Left ventricle myocardium inferior (tissue), 1 donor: ENCODE data around the gene CRADD. TPM values are rescaled to one million over a fixed set of nuclear protein-coding genes. Genes with fewer than 3 reads are reported as not detected.
A peak's percentile ranks its signal among the peaks of the same experiment; 100 is the strongest.

ENCODE experiments used
- DNase-seq: peaks from one replicate; pipeline ENCODE4 v3.0.0-alpha.2; 2020
- H3K27ac ChIP-seq: fragments of 200-600 bp; replicated peaks from 2 replicates; pipeline ENCODE4 v1.8.0; 2021
- H3K27me3 ChIP-seq: fragments of 200-600 bp; 2 replicates; pipeline ENCODE4 v1.8.0; 2021; ENCODE audit warnings: low read depth
- H3K36me3 ChIP-seq: fragments of 200-600 bp; 2 replicates; pipeline ENCODE4 v1.8.0; 2021
- H3K4me1 ChIP-seq: fragments of 200-600 bp; 2 replicates; pipeline ENCODE4 v1.8.0; 2021
- H3K4me3 ChIP-seq: fragments of 200-600 bp; 2 replicates; pipeline ENCODE4 v1.8.0; 2021; ENCODE audit warnings: mild to moderate bottlenecking, moderate library complexity
- H3K9me3 ChIP-seq: fragments of 200-600 bp; replicated peaks from 2 replicates; pipeline ENCODE4 v1.8.0; 2021
- intact Hi-C: fragments of 100-400 bp; cut with micrococcal nuclease; formaldehyde crosslinking; loops from one replicate; pipeline ENCODE4 v1.11.0; 2022
- total RNA-seq: library from RNA; stranded (reverse); fragmentation: NEBNext Ultra II Directional; extraction: Animal tissue kit (Norgen Biotek cat#: 25700); gene quantifications from one replicate; pipeline ENCODE4 v1.2.1, GENCODE V29; 2021
- TF ChIP-seq, protein P1 (sequence below): fragments of 200-600 bp; IDR thresholded peaks from 2 replicates; pipeline ENCODE4 v1.8.0; 2021; ENCODE audit warnings: antibody characterized with exemption, mild to moderate bottlenecking, borderline replicate concordance
- donor health status: DM: no; HTN: yes; CAD: no; lungs with severe emphysema.

CRADD gene
- total RNA-seq, 1 donor from 2014 or later = 46.4 TPM

DNA sequence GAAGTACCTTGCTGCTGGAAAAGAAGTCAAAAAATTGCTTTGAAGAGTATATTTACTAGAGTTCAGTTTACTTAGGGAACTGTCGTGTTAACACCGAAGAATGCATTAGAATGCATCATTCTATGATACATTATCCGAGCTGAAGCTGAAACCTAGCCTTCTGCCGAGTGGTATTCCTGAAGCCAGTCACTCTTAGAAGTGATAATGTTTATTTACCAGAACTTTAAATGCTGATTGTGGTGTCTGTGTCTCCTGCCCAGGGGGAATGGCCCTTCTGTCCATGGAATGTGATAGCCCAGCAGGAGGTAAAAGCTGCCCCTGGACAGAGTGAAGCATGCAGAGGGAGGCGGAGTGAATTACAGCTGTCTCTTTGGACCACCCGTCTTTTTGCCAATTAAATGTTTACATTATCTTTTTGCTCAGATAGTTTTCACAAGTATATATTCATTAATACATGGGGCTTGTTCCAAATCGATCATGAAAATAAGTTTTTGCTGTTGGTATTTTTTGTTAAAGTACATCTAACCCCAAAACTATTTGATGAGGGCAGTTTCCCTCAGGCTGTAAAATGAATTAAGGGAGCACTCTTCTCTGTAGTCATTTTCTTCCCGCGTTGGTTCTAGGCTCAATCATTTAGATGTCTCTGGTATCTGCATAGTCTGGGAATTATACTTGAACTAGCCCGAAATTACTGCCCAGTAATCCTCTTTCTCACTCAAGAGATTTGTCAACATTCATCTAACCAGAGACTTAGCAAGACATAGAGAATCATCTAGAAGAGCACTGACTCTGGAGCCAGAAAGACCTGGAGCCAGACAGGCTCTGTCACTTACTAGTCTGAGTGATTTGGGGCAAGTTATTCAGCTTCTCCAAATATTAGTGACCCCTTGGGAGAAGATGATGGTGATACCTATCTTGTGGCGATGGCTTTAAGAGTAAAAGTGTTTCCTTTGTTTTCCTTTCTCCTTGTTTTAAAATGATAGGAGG, 147.6 kb downstream of the CRADD start:
- TF ChIP-seq, protein P1, sequence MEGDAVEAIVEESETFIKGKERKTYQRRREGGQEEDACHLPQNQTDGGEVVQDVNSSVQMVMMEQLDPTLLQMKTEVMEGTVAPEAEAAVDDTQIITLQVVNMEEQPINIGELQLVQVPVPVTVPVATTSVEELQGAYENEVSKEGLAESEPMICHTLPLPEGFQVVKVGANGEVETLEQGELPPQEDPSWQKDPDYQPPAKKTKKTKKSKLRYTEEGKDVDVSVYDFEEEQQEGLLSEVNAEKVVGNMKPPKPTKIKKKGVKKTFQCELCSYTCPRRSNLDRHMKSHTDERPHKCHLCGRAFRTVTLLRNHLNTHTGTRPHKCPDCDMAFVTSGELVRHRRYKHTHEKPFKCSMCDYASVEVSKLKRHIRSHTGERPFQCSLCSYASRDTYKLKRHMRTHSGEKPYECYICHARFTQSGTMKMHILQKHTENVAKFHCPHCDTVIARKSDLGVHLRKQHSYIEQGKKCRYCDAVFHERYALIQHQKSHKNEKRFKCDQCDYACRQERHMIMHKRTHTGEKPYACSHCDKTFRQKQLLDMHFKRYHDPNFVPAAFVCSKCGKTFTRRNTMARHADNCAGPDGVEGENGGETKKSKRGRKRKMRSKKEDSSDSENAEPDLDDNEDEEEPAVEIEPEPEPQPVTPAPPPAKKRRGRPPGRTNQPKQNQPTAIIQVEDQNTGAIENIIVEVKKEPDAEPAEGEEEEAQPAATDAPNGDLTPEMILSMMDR = no peak
- intact Hi-C loops = no loop called here
- peaks cover 85% of the 10 kb centered on the region for H3K4me1 ChIP-seq
- H3K36me3 ChIP-seq = no peaks in the 10 kb centered on the region
- peak overlapping the region; percentile 77 for H3K27ac ChIP-seq
- H3K4me3 ChIP-seq = no peak overlapping the region
- no peaks in the 10 kb centered on the region for H3K27me3 ChIP-seq
- no peak for DNase-seq
- H3K9me3 ChIP-seq = no peaks in the 10 kb centered on the region

DNA sequence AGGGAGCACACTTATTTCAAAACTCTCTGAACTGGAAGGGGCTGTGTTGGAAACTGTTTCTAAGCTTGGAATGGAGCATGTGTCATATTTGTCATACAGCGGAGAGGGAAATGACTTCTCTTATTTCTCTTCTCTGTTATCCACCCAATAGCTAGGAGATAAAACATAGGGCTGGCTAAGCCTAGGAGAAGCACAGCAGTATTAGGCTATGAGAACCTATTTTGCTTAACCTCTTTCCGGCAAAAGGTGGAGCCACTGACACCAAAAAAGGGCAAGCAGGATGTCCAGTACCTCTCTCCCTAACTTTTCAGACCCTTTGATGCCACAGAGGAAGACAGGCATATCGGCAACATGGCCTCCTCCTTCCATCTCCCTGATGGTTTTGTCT, 148.3 kb downstream of the CRADD start:
- Histone ChIP-seq H3K4me1 (peaks cover 88% of the 10 kb centered on the region), H3K27me3 (no peaks in the 10 kb centered on the region), H3K4me3 (no peak overlapping the region), H3K9me3 (no peaks in the 10 kb centered on the region), H3K27ac (peak overlapping the region; percentile 77), H3K36me3 (no peaks in the 10 kb centered on the region)
- intact Hi-C loops = no loop called here
- TF ChIP-seq, protein P1 = no peak
- DNase-seq = no peak

DNA sequence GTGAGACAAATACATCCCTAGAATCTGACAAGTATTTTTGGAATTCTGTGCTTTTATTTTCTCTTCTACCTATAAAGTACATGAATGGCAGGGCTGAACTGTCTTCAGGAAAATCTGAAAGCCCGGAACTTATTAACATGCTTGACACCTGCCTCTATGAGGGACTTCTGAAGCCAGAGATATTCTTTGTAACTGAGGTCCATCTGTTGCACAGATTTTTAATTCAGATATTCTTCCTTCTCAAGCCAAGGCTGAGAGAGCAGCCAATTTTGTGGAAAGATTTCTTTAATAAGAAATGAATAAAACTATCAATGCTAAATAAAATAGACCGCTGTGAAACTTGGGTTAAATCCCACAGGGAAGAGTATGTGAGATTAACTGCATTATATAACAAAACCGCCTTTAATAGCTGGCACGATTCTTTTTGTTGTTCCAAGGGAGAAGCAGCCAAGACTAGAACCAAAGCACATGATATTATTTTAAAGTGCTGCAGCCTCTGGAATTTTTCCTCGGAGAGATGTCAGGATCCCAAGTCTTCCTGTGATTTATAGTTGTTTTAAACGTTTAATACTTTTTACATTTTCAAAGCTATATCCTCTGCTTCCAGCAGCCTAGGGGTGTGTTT, 148.9 kb downstream of the CRADD start:
- no peaks in the 10 kb centered on the region for H3K27me3 ChIP-seq
- no peaks in the 10 kb centered on the region for H3K36me3 ChIP-seq
- no peaks in the 10 kb centered on the region for H3K9me3 ChIP-seq
- H3K4me3 ChIP-seq = peak overlapping the region; percentile 2
- intact Hi-C loops = no loop called here
- TF ChIP-seq, protein P1 = no peak
- peak overlapping the region; percentile 77 for H3K27ac ChIP-seq
- no peak for DNase-seq
- peaks cover 88% of the 10 kb centered on the region for H3K4me1 ChIP-seq

DNA sequence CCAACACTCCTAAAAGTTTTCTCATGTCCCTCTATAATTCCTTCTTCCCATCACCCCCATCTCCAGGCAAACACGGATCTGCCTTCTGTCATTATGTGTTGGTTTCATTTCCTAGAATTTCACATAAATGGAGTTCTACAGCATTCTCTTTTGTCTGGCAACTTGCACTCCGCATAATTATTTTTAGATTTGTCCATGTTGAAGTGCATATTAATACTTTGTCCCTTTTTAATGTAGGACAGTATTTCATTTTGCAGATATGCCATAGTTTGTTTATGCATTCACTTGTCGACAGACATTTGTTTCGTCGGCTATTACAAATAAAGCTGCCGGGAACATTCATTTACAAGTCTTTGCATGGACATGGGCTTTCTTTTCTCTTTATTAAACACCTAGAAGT, 150.0 kb downstream of the CRADD start:
- Histone ChIP-seq H3K27ac (peak overlapping the region; percentile 77), H3K9me3 (no peaks in the 10 kb centered on the region), H3K4me3 (no peak overlapping the region), H3K36me3 (no peaks in the 10 kb centered on the region), H3K4me1 (peaks cover 82% of the 10 kb centered on the region), H3K27me3 (no peaks in the 10 kb centered on the region)
- intact Hi-C loops = no loop called here
- no peak for DNase-seq
- TF ChIP-seq, protein P1 = no peak

DNA sequence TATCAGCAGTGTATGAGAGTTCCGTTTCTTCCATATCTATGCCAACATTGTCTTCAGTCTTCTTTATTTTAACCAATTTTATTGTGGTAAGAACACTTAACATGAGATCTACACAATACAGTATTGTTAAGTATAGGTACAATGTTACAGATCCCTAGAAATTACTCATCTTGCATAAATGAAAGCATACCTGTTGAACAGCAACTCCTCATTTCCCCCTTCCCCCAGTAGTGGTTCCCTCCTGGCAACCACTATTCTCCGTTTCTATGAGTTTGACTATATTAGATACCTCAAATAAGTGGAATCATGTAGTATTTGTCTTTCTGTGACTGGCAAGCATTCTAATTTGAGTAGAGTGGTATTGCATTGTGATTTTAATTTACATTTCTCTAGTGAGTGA, 150.5 kb downstream of the CRADD start:
- Histone ChIP-seq H3K36me3 (no peaks in the 10 kb centered on the region), H3K27ac (peak overlapping the region; percentile 77), H3K4me1 (peaks cover 82% of the 10 kb centered on the region), H3K4me3 (no peak overlapping the region), H3K27me3 (no peaks in the 10 kb centered on the region), H3K9me3 (no peaks in the 10 kb centered on the region)
- TF ChIP-seq, protein P1 = no peak
- no peak for DNase-seq
- intact Hi-C loops = no loop called here
